Mucosa of descending colon (tissue), 3 donors: ENCODE measurements around the gene MTA3. TPM values are rescaled to one million over a fixed set of nuclear protein-coding genes. Genes with fewer than 3 reads are reported as not detected.
A peak's percentile ranks its signal among the peaks of the same experiment; 100 is the strongest.

Experiments used
- ATAC-seq: fragments of 200-7000 bp; cut with Tn5 transposase; one replicate; pipeline ENCODE4 v1.9.1; 2020; ENCODE audit warnings: mild to moderate bottlenecking, moderate library complexity
- DNase-seq, 3 donors: peaks; one replicate each; pipeline ENCODE4 v3.0.0-alpha.2; 2020
- H3K36me3 ChIP-seq: fragments of 200-600 bp; one replicate; pipeline ENCODE4 v1.8.0; 2021; ENCODE audit warnings: low read depth, mild to moderate bottlenecking
- H3K4me1 ChIP-seq: fragments of 200-600 bp; one replicate; pipeline ENCODE4 v1.8.0; 2021; ENCODE audit warnings: low read depth, mild to moderate bottlenecking
- H3K4me3 ChIP-seq: fragments of 200-600 bp; one replicate; pipeline ENCODE4 v1.8.0; 2021; ENCODE audit warnings: mild to moderate bottlenecking
- H3K9me3 ChIP-seq: fragments of 200-600 bp; one replicate; pipeline ENCODE4 v1.8.0; 2021; ENCODE audit warnings: mild to moderate bottlenecking
- CTCF ChIP-seq: fragments of 200-600 bp; IDR thresholded peaks from one replicate; pipeline ENCODE4 v1.8.0; 2022; ENCODE audit warnings: antibody characterized with exemption, mild to moderate bottlenecking
- intact Hi-C, 2 donors: fragments of 100-400 bp; cut with DNase I in 1 of 2; cut with micrococcal nuclease in 1 of 2; formaldehyde crosslinking; loops; one replicate each; pipeline versions ENCODE4 v1.11.0 to v1.11.1; 2022; cut with DNase I, micrococcal nuclease
- total RNA-seq, 3 donors: library from RNA; stranded (reverse); fragmentation: NEBNext Ultra II Directional in 2 of 3; extraction: Animal tissue kit (Norgen Biotek cat#: 25700) in 2 of 3; gene quantifications; one replicate each; pipeline versions ENCODE4 v1.2.1 to v1.2.4, GENCODE V29; 2021 to 2023
- donor health status: DM: no; HTN: no; CAD: no; lungs with moderate emphysema.
- donor health status: DM: no; HTN: no; CAD: no.
- donor health status: DM: no; HTN: yes; CAD: no.

The MTA3 gene
- total RNA-seq, 3 donors from 2014 or later: 44.8 to 58.9 (median 52.8) TPM

- DNase-seq (no peak), ATAC-seq (no peak)
- Histone ChIP-seq H3K36me3 (no peaks in the 10 kb centered on the region), H3K4me1 (no peaks in the 10 kb centered on the region), H3K4me3 (no peak overlapping the region), H3K9me3 (peaks cover 6% of the 10 kb centered on the region)
- intact Hi-C loops: no loop called here
- TF ChIP-seq CTCF: no peak
Observed at GRCh38 chr2:42743659-42743990, 175.2 kb downstream of the MTA3 start.

- Histone ChIP-seq H3K4me3 (no peak overlapping the region), H3K36me3 (no peaks in the 10 kb centered on the region), H3K4me1 (no peaks in the 10 kb centered on the region), H3K9me3 (peaks cover under 1% of the 10 kb centered on the region)
- intact Hi-C loops: no loop called here
- no peak for ATAC-seq
- TF ChIP-seq CTCF: no peak
- DNase-seq: no peak
Observed at GRCh38 chr2:42744545-42745082, 176.2 kb downstream of the MTA3 start.

GRCh38 chr2:42747422-42747821 lies 179.0 kb downstream of the MTA3 start:
- no peak for DNase-seq
- Histone ChIP-seq H3K9me3 (no peaks in the 10 kb centered on the region), H3K4me1 (no peaks in the 10 kb centered on the region), H3K36me3 (no peaks in the 10 kb centered on the region), H3K4me3 (no peak overlapping the region)
- no peak for TF ChIP-seq CTCF
- intact Hi-C loops: no loop called here
- no peak for ATAC-seq

GRCh38 chr2:42748840-42749239 lies 180.4 kb downstream of the MTA3 start:
- H3K4me3 ChIP-seq: no peak overlapping the region
- H3K36me3 ChIP-seq: no peaks in the 10 kb centered on the region
- ATAC-seq (no peak), DNase-seq (no peak)
- no peaks in the 10 kb centered on the region for H3K9me3 ChIP-seq
- TF ChIP-seq CTCF: no peak
- intact Hi-C loops: no loop called here
- no peaks in the 10 kb centered on the region for H3K4me1 ChIP-seq

- Histone ChIP-seq H3K9me3 (no peaks in the 10 kb centered on the region), H3K4me1 (no peaks in the 10 kb centered on the region), H3K4me3 (no peak overlapping the region), H3K36me3 (no peaks in the 10 kb centered on the region)
- DNase-seq (peak in 1 of 3 donors; percentile 38), ATAC-seq (peak; percentile 58)
- intact Hi-C loops: no loop called here
- TF ChIP-seq CTCF: no peak
Observed at GRCh38 chr2:42752314-42752713, 183.9 kb downstream of the MTA3 start.
